WERI-Rb-1 (cell line): ENCODE data around the gene AAK1.
"Not testable (repeated sequence)": the region's sequence is repeated elsewhere in the genome, so short reads cannot be mapped to it uniquely, and the experiment has no call there.

Experiments
- DNase-seq: peaks from one replicate; pipeline ENCODE4 v3.0.0-alpha.2; 2020
- H3K27ac ChIP-seq: fragments of 250-450 bp; sonication (Bioruptor Pico); 2 replicates; pipeline ENCODE4 v1.5.1; 2020; ENCODE audit warnings: mild to moderate bottlenecking, moderate library complexity
- H3K27me3 ChIP-seq: fragments of 250-450 bp; sonication (Bioruptor Pico); 2 replicates; pipeline ENCODE4 v1.5.1; 2021; ENCODE audit warnings: mild to moderate bottlenecking, low read depth, moderate library complexity; ENCODE audit not compliant: insufficient read depth, severe bottlenecking
- H3K36me3 ChIP-seq: fragments of 250-450 bp; sonication (Bioruptor Pico); 2 replicates; pipeline ENCODE4 v1.5.1; 2020; ENCODE audit warnings: mild to moderate bottlenecking, moderate library complexity
- H3K4me3 ChIP-seq: 2 replicates; pipeline ENCODE4 v1.5.1; 2011; ENCODE audit warnings: low read depth, mild to moderate bottlenecking, control low read depth, low read length
- H3K9me3 ChIP-seq: fragments of 250-450 bp; sonication (Bioruptor Pico); 2 replicates; pipeline ENCODE4 v1.5.1; 2021; ENCODE audit warnings: mild to moderate bottlenecking, moderate library complexity; ENCODE audit not compliant: severe bottlenecking
- TF ChIP-seq, protein P1 (sequence below): IDR thresholded peaks from 2 replicates; pipeline ENCODE4 v1.5.1; 2011; ENCODE audit warnings: low read depth, mild to moderate bottlenecking, control low read depth, inconsistent platforms, low read length

The AAK1 gene

DNA sequence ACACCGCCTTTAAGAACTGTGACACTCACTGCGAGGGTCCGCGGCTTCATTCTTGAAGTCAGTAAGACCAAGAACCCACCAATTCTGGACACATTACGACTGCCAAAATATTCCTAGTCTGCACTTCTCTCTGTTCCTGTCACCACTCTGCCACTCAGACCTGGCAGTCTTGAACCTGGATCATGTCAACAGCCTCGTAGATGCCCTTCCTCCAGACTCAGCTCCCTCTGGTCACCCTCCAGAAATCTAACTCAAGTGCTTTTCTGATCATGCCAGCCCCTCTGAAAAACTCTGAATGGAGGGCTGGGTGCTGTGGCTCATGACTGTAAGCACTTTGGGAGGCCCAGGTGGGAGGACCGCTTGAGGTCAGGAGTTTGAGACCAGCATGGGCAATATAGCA, 20.3 kb downstream of the AAK1 start:
- Histone ChIP-seq H3K27me3 (no peaks in the 10 kb centered on the region), H3K9me3 (no peaks in the 10 kb centered on the region), H3K36me3 (no peaks in the 10 kb centered on the region), H3K4me3 (no peak overlapping the region), H3K27ac (no peak overlapping the region)
- TF ChIP-seq, protein P1, sequence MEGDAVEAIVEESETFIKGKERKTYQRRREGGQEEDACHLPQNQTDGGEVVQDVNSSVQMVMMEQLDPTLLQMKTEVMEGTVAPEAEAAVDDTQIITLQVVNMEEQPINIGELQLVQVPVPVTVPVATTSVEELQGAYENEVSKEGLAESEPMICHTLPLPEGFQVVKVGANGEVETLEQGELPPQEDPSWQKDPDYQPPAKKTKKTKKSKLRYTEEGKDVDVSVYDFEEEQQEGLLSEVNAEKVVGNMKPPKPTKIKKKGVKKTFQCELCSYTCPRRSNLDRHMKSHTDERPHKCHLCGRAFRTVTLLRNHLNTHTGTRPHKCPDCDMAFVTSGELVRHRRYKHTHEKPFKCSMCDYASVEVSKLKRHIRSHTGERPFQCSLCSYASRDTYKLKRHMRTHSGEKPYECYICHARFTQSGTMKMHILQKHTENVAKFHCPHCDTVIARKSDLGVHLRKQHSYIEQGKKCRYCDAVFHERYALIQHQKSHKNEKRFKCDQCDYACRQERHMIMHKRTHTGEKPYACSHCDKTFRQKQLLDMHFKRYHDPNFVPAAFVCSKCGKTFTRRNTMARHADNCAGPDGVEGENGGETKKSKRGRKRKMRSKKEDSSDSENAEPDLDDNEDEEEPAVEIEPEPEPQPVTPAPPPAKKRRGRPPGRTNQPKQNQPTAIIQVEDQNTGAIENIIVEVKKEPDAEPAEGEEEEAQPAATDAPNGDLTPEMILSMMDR = no peak
- no peak for DNase-seq

DNA sequence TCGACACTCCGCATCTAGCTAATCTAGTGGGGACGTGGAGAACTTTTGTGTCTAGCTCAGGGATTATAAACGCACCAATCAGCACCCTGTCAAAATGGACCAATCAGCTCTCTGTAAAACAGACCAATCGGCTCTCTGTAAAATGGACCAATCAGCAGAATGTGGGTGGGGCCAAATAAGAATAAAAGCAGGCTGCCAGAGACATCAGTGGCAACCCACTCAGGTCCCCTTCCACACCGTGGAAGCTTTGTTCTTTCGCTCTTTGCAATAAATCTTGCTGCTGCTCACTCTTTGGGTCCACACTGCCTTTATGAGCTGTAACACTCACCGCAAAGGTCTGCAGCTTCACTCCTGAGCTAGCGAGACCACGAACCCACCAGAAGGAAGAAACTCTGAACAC, 20.7 kb downstream of the AAK1 start:
- not testable (repeated sequence) for H3K27ac ChIP-seq, H3K36me3 ChIP-seq, H3K4me3 ChIP-seq, H3K27me3 ChIP-seq, H3K9me3 ChIP-seq, DNase-seq

DNA sequence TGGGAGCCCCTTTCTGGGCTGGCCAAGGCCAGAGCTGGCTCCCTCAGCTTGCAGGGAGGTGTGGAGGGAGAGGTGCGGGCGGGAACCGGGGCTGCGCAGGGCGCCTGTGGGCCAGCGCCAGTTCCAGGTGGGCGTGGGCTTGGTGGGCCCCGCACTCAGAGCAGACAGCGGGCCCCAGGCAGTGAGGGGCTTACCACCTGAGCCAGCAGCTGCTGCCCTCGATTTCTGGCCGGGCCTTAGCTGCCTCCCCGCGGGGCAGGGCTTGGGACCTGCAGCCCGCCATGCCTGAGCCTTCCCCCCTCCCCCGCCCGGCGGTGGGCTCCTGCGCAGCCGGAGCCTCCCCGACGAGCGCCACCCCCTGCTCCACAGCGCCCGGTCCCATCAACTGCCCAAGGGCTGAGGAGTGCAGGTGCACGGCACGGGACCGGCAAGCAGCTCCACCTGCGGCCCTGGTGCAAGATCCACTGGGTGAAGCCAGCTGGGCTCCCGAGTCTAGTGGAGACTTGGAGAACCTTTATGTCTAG, 21.5 kb downstream of the AAK1 start:
- H3K36me3 ChIP-seq, H3K27ac ChIP-seq, H3K9me3 ChIP-seq, DNase-seq, H3K27me3 ChIP-seq, H3K4me3 ChIP-seq: not testable (repeated sequence)

DNA sequence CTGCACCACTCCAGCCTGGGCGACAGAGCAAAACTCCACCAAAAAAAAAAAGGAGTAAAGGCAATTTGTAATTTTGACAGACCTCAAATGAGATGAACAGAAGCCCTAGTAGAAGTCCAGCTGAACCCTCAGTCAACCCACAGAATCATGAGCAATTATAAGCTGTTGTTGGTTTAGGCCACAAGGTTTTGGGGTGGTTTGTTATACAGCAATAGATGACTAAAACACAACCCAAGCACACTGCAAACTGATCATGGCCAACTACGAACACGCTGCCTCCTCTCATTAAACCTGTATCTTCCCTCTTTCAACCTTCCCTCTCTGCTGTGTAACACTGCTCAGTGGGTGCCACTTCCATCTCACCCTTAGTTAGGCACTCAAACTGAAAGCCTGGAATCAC, 22.1 kb downstream of the AAK1 start:
- no peaks in the 10 kb centered on the region for H3K36me3 ChIP-seq
- H3K9me3 ChIP-seq = no peaks in the 10 kb centered on the region
- no peak for DNase-seq
- H3K27me3 ChIP-seq = no peaks in the 10 kb centered on the region
- H3K27ac ChIP-seq = no peak overlapping the region
- H3K4me3 ChIP-seq = no peak overlapping the region
- TF ChIP-seq, protein P1 = no peak

DNA sequence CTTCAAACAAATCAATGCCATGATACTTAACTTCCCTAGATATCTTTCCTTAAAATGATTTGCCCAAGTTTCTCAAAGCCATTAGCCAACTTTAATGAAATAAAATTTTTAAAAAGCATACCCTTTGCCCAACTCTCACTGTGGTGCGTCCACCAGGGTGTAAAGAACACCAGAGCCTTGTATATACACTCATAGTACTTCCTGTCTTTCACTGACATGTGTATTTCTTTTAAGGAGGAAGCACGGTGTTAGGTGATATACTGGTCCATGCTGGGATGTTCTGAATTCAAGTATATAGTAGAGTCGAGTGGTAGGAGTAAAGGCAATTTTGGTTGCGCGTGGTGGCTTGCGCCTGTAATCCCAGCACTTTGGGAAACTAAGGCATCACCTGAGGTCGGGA, 22.7 kb downstream of the AAK1 start:
- Histone ChIP-seq H3K27ac (no peak overlapping the region), H3K36me3 (no peaks in the 10 kb centered on the region), H3K4me3 (no peak overlapping the region), H3K9me3 (no peaks in the 10 kb centered on the region), H3K27me3 (no peaks in the 10 kb centered on the region)
- TF ChIP-seq, protein P1 = no peak
- DNase-seq = no peak

GRCh38 chr2:69619725-69620124, 23.8 kb downstream of the AAK1 start:
- no peaks in the 10 kb centered on the region for H3K36me3 ChIP-seq
- no peaks in the 10 kb centered on the region for H3K27me3 ChIP-seq
- DNase-seq = no peak
- TF ChIP-seq, protein P1 = no peak
- no peak overlapping the region for H3K4me3 ChIP-seq
- H3K9me3 ChIP-seq = no peaks in the 10 kb centered on the region
- no peak overlapping the region for H3K27ac ChIP-seq

GRCh38 chr2:69618362-69618761, 25.2 kb downstream of the AAK1 start:
- no peaks in the 10 kb centered on the region for H3K27me3 ChIP-seq
- DNase-seq = no peak
- H3K27ac ChIP-seq = no peak overlapping the region
- no peaks in the 10 kb centered on the region for H3K9me3 ChIP-seq
- no peaks in the 10 kb centered on the region for H3K36me3 ChIP-seq
- TF ChIP-seq, protein P1 = no peak
- H3K4me3 ChIP-seq = no peak overlapping the region
